HCT116 (cell line): Measurements from ENCODE around the gene NUBPL. TPM values are rescaled to one million over a fixed set of nuclear protein-coding genes. Genes with fewer than 3 reads are reported as not detected.
"Not testable (repeated sequence)": the region's sequence is repeated elsewhere in the genome, so short reads cannot be mapped to it uniquely, and the experiment has no call there.

ENCODE experiments used
- ATAC-seq: fragments of 200-7000 bp; cut with Tn5 transposase; 2 replicates; pipeline ENCODE4 v1.9.1; 2020; ENCODE audit warnings: mild to moderate bottlenecking, moderate library complexity
- BruUV-seq: library from RNA; stranded (reverse); fragments of 400-500 nt; replicated peaks from 2 replicates; lab custom pipeline; 2021; lab: Mats Ljungman, UMichigan
- CTCF ChIA-PET: fragments of 300-600 bp; sonication (Branson Sonifier 250); formaldehyde crosslinking; loops from one replicate; lab custom pipeline; 2021; ENCODE audit warnings: antibody characterized with exemption; lab: Charles Lee
- POLR2A ChIA-PET: fragments of 300-600, 350-600 bp; sonication (Branson Sonifier 250); formaldehyde crosslinking; loops from one replicate; lab custom pipeline; 2021; ENCODE audit warnings: antibody characterized with exemption; lab: Charles Lee
- RAD21 ChIA-PET, 2 experiments: fragments of 300-600 bp; sonication (Branson Sonifier 250); formaldehyde crosslinking; loops; one replicate each; lab custom pipeline; 2023; ENCODE audit warnings: low total read pairs in 2 of 2; ENCODE audit not compliant: uncharacterized antibody in 2 of 2, unreplicated experiment in 2 of 2, low non-redundant PET in 1 of 2; lab: Charles Lee
- DNase-seq: peaks from one replicate; pipeline ENCODE4 v3.0.0-alpha.2; 2010; ENCODE audit warnings: low read depth, low spot score
- H2AFZ ChIP-seq: fragments of 200-600 bp; shearing (Covaris generic), sonication (generic); 2 replicates; pipeline ENCODE4 v1.6.1; 2017; ENCODE audit warnings: low read depth, mixed run types, mixed read lengths, antibody characterized with exemption, low read length; ENCODE audit not compliant: poor library complexity, severe bottlenecking
- H3K27ac ChIP-seq: 2 replicates; pipeline ENCODE4 v1.5.1; 2012; ENCODE audit warnings: low read depth, low read length
- H3K27me3 ChIP-seq: fragments of 200-600 bp; sonication (generic); 2 replicates; pipeline ENCODE4 v1.6.1; 2016; ENCODE audit warnings: mixed run types, low read length, mixed read lengths; ENCODE audit not compliant: insufficient read depth
- H3K36me3 ChIP-seq, 2 experiments: fragments of 200-500 bp in 1 of 2; fragments of 200-600 bp in 1 of 2; sonication (Bioruptor generic) in 1 of 2; sonication (generic) in 1 of 2; 2 replicates each; pipeline versions ENCODE4 v1.5.1 to v1.6.1; 2014 to 2016; ENCODE audit warnings: low read length in 2 of 2, inconsistent platforms in 1 of 2, mixed read lengths in 1 of 2, mixed run types in 1 of 2; ENCODE audit not compliant: insufficient read depth in 2 of 2, control insufficient read depth in 1 of 2
- H3K4me1 ChIP-seq, 2 experiments: fragments of 200-600 bp in 1 of 2; sonication (generic) in 1 of 2; 2 replicates each; pipeline versions ENCODE4 v1.5.1 to v1.6.1; 2012 to 2017; ENCODE audit warnings: low read length in 2 of 2, inconsistent platforms in 1 of 2, mild to moderate bottlenecking in 1 of 2, mixed read lengths in 1 of 2, mixed run types in 1 of 2, moderate library complexity in 1 of 2; ENCODE audit not compliant: insufficient read depth in 2 of 2, control insufficient read depth in 1 of 2
- H3K4me2 ChIP-seq: fragments of 200-600 bp; sonication (generic); 2 replicates; pipeline ENCODE4 v1.6.1; 2017; ENCODE audit warnings: mixed run types, low read length, mixed read lengths
- H3K4me3 ChIP-seq, 2 experiments: fragments of 200-600 bp in 1 of 2; sonication (generic) in 1 of 2; replicated peaks in 1 of 2; 2 replicates each; pipeline ENCODE4 v1.5.1; 2011 to 2016; ENCODE audit warnings: low read length in 2 of 2, control low read depth in 1 of 2, low read depth in 1 of 2, mild to moderate bottlenecking in 1 of 2, mixed read lengths in 1 of 2, mixed run types in 1 of 2
- H3K79me2 ChIP-seq: fragments of 200-600 bp; sonication (generic); 2 replicates; pipeline ENCODE4 v1.6.1; 2017; ENCODE audit warnings: mild to moderate bottlenecking, mixed run types, low read length, moderate library complexity, mixed read lengths; ENCODE audit not compliant: insufficient read depth
- H3K9ac ChIP-seq: fragments of 200-600 bp; sonication (generic); 2 replicates; pipeline ENCODE4 v1.6.1; 2016; ENCODE audit warnings: low read length, mixed read lengths
- H3K9me2 ChIP-seq: fragments of 200-600 bp; sonication (generic), shearing (Covaris generic); 2 replicates; pipeline ENCODE4 v1.6.1; 2017; ENCODE audit warnings: mixed run types, mild to moderate bottlenecking, moderate library complexity; ENCODE audit not compliant: insufficient read depth
- H3K9me3 ChIP-seq, 2 experiments: fragments of 200-500 bp in 1 of 2; fragments of 200-600 bp in 1 of 2; sonication (Bioruptor generic) in 1 of 2; sonication (generic) in 1 of 2; 2 replicates each; pipeline ENCODE4 v1.6.1; 2014 to 2017; ENCODE audit warnings: low read length in 2 of 2, mixed read lengths in 2 of 2, inconsistent platforms in 1 of 2, low read depth in 1 of 2, mild to moderate bottlenecking in 1 of 2, mixed run types in 1 of 2, moderate library complexity in 1 of 2; ENCODE audit not compliant: control insufficient read depth in 1 of 2, insufficient read depth in 1 of 2
- H4K20me1 ChIP-seq: fragments of 200-600 bp; sonication (generic), shearing (Covaris generic); 2 replicates; pipeline ENCODE4 v1.6.1; 2017; ENCODE audit warnings: mixed run types, mild to moderate bottlenecking, moderate library complexity; ENCODE audit not compliant: insufficient read depth
- CBX3 ChIP-seq: IDR thresholded peaks from 2 replicates; pipeline ENCODE4 v1.6.1; 2012; ENCODE audit warnings: low read depth
- CTCF ChIP-seq, 3 experiments: fragments of 200-600 bp in 1 of 3; sonication (generic) in 1 of 3; IDR thresholded peaks in 2 of 3; conservative IDR thresholded peaks in 1 of 3; 2 replicates each; pipeline ENCODE4 v1.5.1; 2012 to 2017; ENCODE audit warnings: low read depth in 2 of 3, low read length in 2 of 3, antibody characterized with exemption in 1 of 3, borderline replicate concordance in 1 of 3, control low read depth in 1 of 3, mild to moderate bottlenecking in 1 of 3, mixed read lengths in 1 of 3, mixed run types in 1 of 3, moderate library complexity in 1 of 3; ENCODE audit not compliant: insufficient read depth in 1 of 3
- EGR1 ChIP-seq: IDR thresholded peaks from 2 replicates; pipeline ENCODE4 v1.6.1; 2012; ENCODE audit warnings: low read depth
- JUND ChIP-seq: IDR thresholded peaks from 2 replicates; pipeline ENCODE4 v1.6.1; 2012
- SP1 ChIP-seq: IDR thresholded peaks from 2 replicates; pipeline ENCODE4 v1.6.1; 2012; ENCODE audit warnings: low read depth
- TCF7L2 ChIP-seq: IDR thresholded peaks from 2 replicates; pipeline ENCODE4 v1.7.0; 2011; ENCODE audit warnings: borderline replicate concordance, inconsistent platforms; ENCODE audit not compliant: insufficient read depth, insufficient read length; ENCODE audit errors: extremely low read depth
- ZBTB33 ChIP-seq: IDR thresholded peaks from 2 replicates; pipeline ENCODE4 v1.6.1; 2011; ENCODE audit warnings: mild to moderate bottlenecking, low read length, moderate library complexity; ENCODE audit not compliant: insufficient replicate concordance; ENCODE audit errors: extremely low read depth
- ZFX ChIP-seq: fragments of 450-650 bp; IDR thresholded peaks from 2 replicates; pipeline ENCODE4 v1.6.1; 2017
- intact Hi-C: fragments of 100-400 bp; cut with micrococcal nuclease; formaldehyde crosslinking; loops from 2 replicates; pipeline ENCODE4 v1.10.0; 2022
- total RNA-seq: library from RNA; stranded (reverse); gene quantifications from one replicate; pipeline ENCODE4 v1.2.1, GENCODE V29; 2021; ENCODE audit not compliant: unreplicated experiment

Gene NUBPL
- total RNA-seq, 1 experiment from 2014 or later: 11.3 TPM

GRCh38 chr14:31751047-31751446, 189.8 kb downstream of the NUBPL start:
- BruUV-seq, H3K36me3 ChIP-seq, intact Hi-C loops, H3K9ac ChIP-seq, H3K4me3 ChIP-seq, H3K79me2 ChIP-seq, H2AFZ ChIP-seq, H3K27me3 ChIP-seq, DNase-seq, H3K4me1 ChIP-seq, RAD21 ChIA-PET, POLR2A ChIA-PET, H3K4me2 ChIP-seq, CTCF ChIA-PET, H3K27ac ChIP-seq, H3K9me3 ChIP-seq, ATAC-seq, H3K9me2 ChIP-seq, H4K20me1 ChIP-seq: not testable (repeated sequence)

- no peak for ATAC-seq
- H3K36me3 ChIP-seq: no peaks in the 10 kb centered on the region
- H3K9ac ChIP-seq: no peak overlapping the region
- no TSS peak for BruUV-seq
- no peak for DNase-seq
- no peak overlapping the region for H3K27ac ChIP-seq
- ChIA-PET RAD21 (no interaction called here), POLR2A (no interaction called here), CTCF (no interaction called here)
- H3K27me3 ChIP-seq: no peaks in the 10 kb centered on the region
- no peak overlapping the region for H2AFZ ChIP-seq
- H3K4me1 ChIP-seq: no peaks in the 10 kb centered on the region
- intact Hi-C loops: no loop called here
- no peaks in the 10 kb centered on the region for H4K20me1 ChIP-seq
- no peaks in the 10 kb centered on the region for H3K79me2 ChIP-seq
- TF ChIP-seq JUND (no peak), EGR1 (no peak), ZFX (no peak), ZBTB33 (no peak), SP1 (no peak), CTCF (IDR thresholded peaks at IDR 0.05 in 2 of 3, conservative IDR thresholded peaks at IDR 0.05 in 1 of 3; ENCODE audit: borderline replicate concordance in 1 of 3, insufficient read depth in 1 of 3, low read depth in 2 of 3, low read length in 2 of 3) (no peak), TCF7L2 (no peak), CBX3 (no peak)
- no peak overlapping the region for H3K4me2 ChIP-seq
- no peak overlapping the region for H3K4me3 ChIP-seq
- peaks cover 0 to 3% of the 10 kb centered on the region in 2 experiments; a peak in 1 of 4 replicates for H3K9me3 ChIP-seq
- H3K9me2 ChIP-seq: no peaks in the 10 kb centered on the region
These were observed 191.9 kb downstream of the NUBPL start for GRCh38 chr14:31752867-31753661.
